NCI-H146 treated with DMSO at 0.1 percent for 48 hours (cell line): Measurements from ENCODE around the gene RAB3D.
"Not testable (repeated sequence)": the region's sequence is repeated elsewhere in the genome, so short reads cannot be mapped to it uniquely, and the experiment has no call there.

ENCODE experiments used
- DNase-seq: peaks from one replicate; lab custom pipeline; 2025; ENCODE audit not compliant: unreplicated experiment; lab: John Stamatoyannopoulos, UW

The RAB3D gene

GRCh38 chr19:11339254-11340098, at the start of gene RAB3D:
RAB3D (minus strand) TSS chr19:11339657; CDS start chr19:11337399, 2,258 bp downstream.
- peak; percentile 93 for DNase-seq

- no peak for DNase-seq
These were observed 47.9 kb upstream of the RAB3D start for GRCh38 chr19:11387162-11388034.

- no peak for DNase-seq
These were observed 45.3 kb upstream of the RAB3D start for GRCh38 chr19:11384778-11385129.

- no peak for DNase-seq
These were observed 44.2 kb upstream of the RAB3D start for GRCh38 chr19:11383706-11384048.

- DNase-seq: peak; percentile 36
These were observed 43.6 kb upstream of the RAB3D start for GRCh38 chr19:11382898-11383705.

- DNase-seq: peak; percentile 100
These were observed 41.4 kb upstream of the RAB3D start for GRCh38 chr19:11380653-11381537.

- no peak for DNase-seq
These were observed 40.4 kb upstream of the RAB3D start for GRCh38 chr19:11379857-11380350.

GRCh38 chr19:11379269-11379845, 39.9 kb upstream of the RAB3D start:
- not testable (repeated sequence) for DNase-seq

GRCh38 chr19:11378319-11379189, 39.1 kb upstream of the RAB3D start:
- DNase-seq: no peak

- DNase-seq: no peak
These were observed 38.3 kb upstream of the RAB3D start for GRCh38 chr19:11377756-11378155.

- no peak for DNase-seq
These were observed 37.8 kb upstream of the RAB3D start for GRCh38 chr19:11377237-11377636.

- DNase-seq: peak; percentile 55
These were observed 35.9 kb upstream of the RAB3D start for GRCh38 chr19:11375143-11375948.

- peak; percentile 100 for DNase-seq
These were observed 35.1 kb upstream of the RAB3D start, which contains the start of gene SWSAP1 for GRCh38 chr19:11374433-11375142. SWSAP1 (plus strand) TSS chr19:11374666; CDS start chr19:11374681, 15 bp downstream.

GRCh38 chr19:11373885-11374432, 34.5 kb upstream of the RAB3D start:
- no peak for DNase-seq

GRCh38 chr19:11373166-11373884, 33.9 kb upstream of the RAB3D start:
- DNase-seq: peak; percentile 91

- DNase-seq: no peak
These were observed 31.3 kb upstream of the RAB3D start for GRCh38 chr19:11370744-11371143.
